HCT116 (cell line): ENCODE results near the gene CIZ1. TPM values are rescaled to one million over a fixed set of nuclear protein-coding genes. Genes with fewer than 3 reads are reported as not detected.

Experiments
- ATAC-seq: fragments of 200-7000 bp; cut with Tn5 transposase; 2 replicates; pipeline ENCODE4 v1.9.1; 2020; ENCODE audit warnings: mild to moderate bottlenecking, moderate library complexity
- BruUV-seq: library from RNA; stranded (reverse); fragments of 400-500 nt; replicated peaks from 2 replicates; lab custom pipeline; 2021; lab: Mats Ljungman, UMichigan
- CTCF ChIA-PET: fragments of 300-600 bp; sonication (Branson Sonifier 250); formaldehyde crosslinking; loops from one replicate; lab custom pipeline; 2021; ENCODE audit warnings: antibody characterized with exemption; lab: Charles Lee
- POLR2A ChIA-PET: fragments of 300-600, 350-600 bp; sonication (Branson Sonifier 250); formaldehyde crosslinking; loops from one replicate; lab custom pipeline; 2021; ENCODE audit warnings: antibody characterized with exemption; lab: Charles Lee
- RAD21 ChIA-PET, 2 experiments: fragments of 300-600 bp; sonication (Branson Sonifier 250); formaldehyde crosslinking; loops; one replicate each; lab custom pipeline; 2023; ENCODE audit warnings: low total read pairs in 2 of 2; ENCODE audit not compliant: uncharacterized antibody in 2 of 2, unreplicated experiment in 2 of 2, low non-redundant PET in 1 of 2; lab: Charles Lee
- DNase-seq: peaks from one replicate; pipeline ENCODE4 v3.0.0-alpha.2; 2010; ENCODE audit warnings: low read depth, low spot score
- H2AFZ ChIP-seq: fragments of 200-600 bp; shearing (Covaris generic), sonication (generic); 2 replicates; pipeline ENCODE4 v1.6.1; 2017; ENCODE audit warnings: low read depth, mixed run types, mixed read lengths, antibody characterized with exemption, low read length; ENCODE audit not compliant: poor library complexity, severe bottlenecking
- H3K27ac ChIP-seq: 2 replicates; pipeline ENCODE4 v1.5.1; 2012; ENCODE audit warnings: low read depth, low read length
- H3K27me3 ChIP-seq: fragments of 200-600 bp; sonication (generic); 2 replicates; pipeline ENCODE4 v1.6.1; 2016; ENCODE audit warnings: mixed run types, low read length, mixed read lengths; ENCODE audit not compliant: insufficient read depth
- H3K36me3 ChIP-seq, 2 experiments: fragments of 200-500 bp in 1 of 2; fragments of 200-600 bp in 1 of 2; sonication (Bioruptor generic) in 1 of 2; sonication (generic) in 1 of 2; 2 replicates each; pipeline versions ENCODE4 v1.5.1 to v1.6.1; 2014 to 2016; ENCODE audit warnings: low read length in 2 of 2, inconsistent platforms in 1 of 2, mixed read lengths in 1 of 2, mixed run types in 1 of 2; ENCODE audit not compliant: insufficient read depth in 2 of 2, control insufficient read depth in 1 of 2
- H3K4me1 ChIP-seq, 2 experiments: fragments of 200-600 bp in 1 of 2; sonication (generic) in 1 of 2; 2 replicates each; pipeline versions ENCODE4 v1.5.1 to v1.6.1; 2012 to 2017; ENCODE audit warnings: low read length in 2 of 2, inconsistent platforms in 1 of 2, mild to moderate bottlenecking in 1 of 2, mixed read lengths in 1 of 2, mixed run types in 1 of 2, moderate library complexity in 1 of 2; ENCODE audit not compliant: insufficient read depth in 2 of 2, control insufficient read depth in 1 of 2
- H3K4me2 ChIP-seq: fragments of 200-600 bp; sonication (generic); 2 replicates; pipeline ENCODE4 v1.6.1; 2017; ENCODE audit warnings: mixed run types, low read length, mixed read lengths
- H3K4me3 ChIP-seq, 2 experiments: fragments of 200-600 bp in 1 of 2; sonication (generic) in 1 of 2; replicated peaks in 1 of 2; 2 replicates each; pipeline ENCODE4 v1.5.1; 2011 to 2016; ENCODE audit warnings: low read length in 2 of 2, control low read depth in 1 of 2, low read depth in 1 of 2, mild to moderate bottlenecking in 1 of 2, mixed read lengths in 1 of 2, mixed run types in 1 of 2
- H3K79me2 ChIP-seq: fragments of 200-600 bp; sonication (generic); 2 replicates; pipeline ENCODE4 v1.6.1; 2017; ENCODE audit warnings: mild to moderate bottlenecking, mixed run types, low read length, moderate library complexity, mixed read lengths; ENCODE audit not compliant: insufficient read depth
- H3K9ac ChIP-seq: fragments of 200-600 bp; sonication (generic); 2 replicates; pipeline ENCODE4 v1.6.1; 2016; ENCODE audit warnings: low read length, mixed read lengths
- H3K9me2 ChIP-seq: fragments of 200-600 bp; sonication (generic), shearing (Covaris generic); 2 replicates; pipeline ENCODE4 v1.6.1; 2017; ENCODE audit warnings: mixed run types, mild to moderate bottlenecking, moderate library complexity; ENCODE audit not compliant: insufficient read depth
- H3K9me3 ChIP-seq, 2 experiments: fragments of 200-500 bp in 1 of 2; fragments of 200-600 bp in 1 of 2; sonication (Bioruptor generic) in 1 of 2; sonication (generic) in 1 of 2; 2 replicates each; pipeline ENCODE4 v1.6.1; 2014 to 2017; ENCODE audit warnings: low read length in 2 of 2, mixed read lengths in 2 of 2, inconsistent platforms in 1 of 2, low read depth in 1 of 2, mild to moderate bottlenecking in 1 of 2, mixed run types in 1 of 2, moderate library complexity in 1 of 2; ENCODE audit not compliant: control insufficient read depth in 1 of 2, insufficient read depth in 1 of 2
- H4K20me1 ChIP-seq: fragments of 200-600 bp; sonication (generic), shearing (Covaris generic); 2 replicates; pipeline ENCODE4 v1.6.1; 2017; ENCODE audit warnings: mixed run types, mild to moderate bottlenecking, moderate library complexity; ENCODE audit not compliant: insufficient read depth
- CEBPB ChIP-seq: IDR thresholded peaks from 2 replicates; pipeline ENCODE4 v1.6.1; 2012; ENCODE audit warnings: low read depth
- CTCF ChIP-seq, 3 experiments: fragments of 200-600 bp in 1 of 3; sonication (generic) in 1 of 3; IDR thresholded peaks in 2 of 3; conservative IDR thresholded peaks in 1 of 3; 2 replicates each; pipeline ENCODE4 v1.5.1; 2012 to 2017; ENCODE audit warnings: low read depth in 2 of 3, low read length in 2 of 3, antibody characterized with exemption in 1 of 3, borderline replicate concordance in 1 of 3, control low read depth in 1 of 3, mild to moderate bottlenecking in 1 of 3, mixed read lengths in 1 of 3, mixed run types in 1 of 3, moderate library complexity in 1 of 3; ENCODE audit not compliant: insufficient read depth in 1 of 3
- EGR1 ChIP-seq: IDR thresholded peaks from 2 replicates; pipeline ENCODE4 v1.6.1; 2012; ENCODE audit warnings: low read depth
- ELF1 ChIP-seq: IDR thresholded peaks from 2 replicates; pipeline ENCODE4 v1.6.1; 2012; ENCODE audit warnings: low read depth, borderline replicate concordance
- EZH2 ChIP-seq: fragments of 200-600 bp; sonication (generic); IDR thresholded peaks from 2 replicates; pipeline ENCODE4 v1.6.1; 2017; ENCODE audit warnings: antibody characterized with exemption, mixed run types
- EZH2phosphoT487 ChIP-seq: fragments of 200-600 bp; IDR thresholded peaks from 2 replicates; pipeline ENCODE4 v1.6.1; 2018; ENCODE audit warnings: antibody characterized with exemption, borderline replicate concordance
- FOSL1 ChIP-seq: IDR thresholded peaks from 2 replicates; pipeline ENCODE4 v1.6.1; 2012; ENCODE audit warnings: low read depth
- JUND ChIP-seq: IDR thresholded peaks from 2 replicates; pipeline ENCODE4 v1.6.1; 2012
- POLR2A ChIP-seq: IDR thresholded peaks from 2 replicates; pipeline ENCODE4 v1.7.0; 2011; ENCODE audit warnings: borderline replicate concordance; ENCODE audit not compliant: insufficient read depth, insufficient read length; ENCODE audit errors: extremely low read depth
- POLR2AphosphoS5 ChIP-seq: IDR thresholded peaks from 2 replicates; pipeline ENCODE4 v1.6.1; 2011; ENCODE audit warnings: mild to moderate bottlenecking, low read depth, low read length, moderate library complexity
- REST ChIP-seq: IDR thresholded peaks from 2 replicates; pipeline ENCODE4 v1.6.1; 2012; ENCODE audit warnings: low read depth
- YY1 ChIP-seq: IDR thresholded peaks from 2 replicates; pipeline ENCODE4 v1.6.1; 2011; ENCODE audit warnings: low read length, low read depth, moderate library complexity, mild to moderate bottlenecking; ENCODE audit not compliant: insufficient replicate concordance; ENCODE audit errors: extremely low read depth
- ZBTB33 ChIP-seq: IDR thresholded peaks from 2 replicates; pipeline ENCODE4 v1.6.1; 2011; ENCODE audit warnings: mild to moderate bottlenecking, low read length, moderate library complexity; ENCODE audit not compliant: insufficient replicate concordance; ENCODE audit errors: extremely low read depth
- ZFX ChIP-seq: fragments of 450-650 bp; IDR thresholded peaks from 2 replicates; pipeline ENCODE4 v1.6.1; 2017
- intact Hi-C: fragments of 100-400 bp; cut with micrococcal nuclease; formaldehyde crosslinking; loops from 2 replicates; pipeline ENCODE4 v1.10.0; 2022
- total RNA-seq: library from RNA; stranded (reverse); gene quantifications from one replicate; pipeline ENCODE4 v1.2.1, GENCODE V29; 2021; ENCODE audit not compliant: unreplicated experiment

Gene CIZ1
- total RNA-seq, 1 experiment from 2014 or later = 144 TPM

GRCh38 chr9:128153060-128153946 lies 38.1 kb downstream of the CIZ1 start (continued):
- TF ChIP-seq YY1 (no peak), FOSL1 (no peak), POLR2AphosphoS5 (no peak), CEBPB (no peak), POLR2A (no peak)

- no TSS peak for BruUV-seq
- DNase-seq = no peak
- POLR2A ChIA-PET = interaction anchor here (2.1 kb wide), 1 partner anchor 7 kb away, joined by 7 read pairs; the partner anchor contains the start of gene BBLN
- no peak for TF ChIP-seq CTCF (IDR thresholded peaks at IDR 0.05 in 2 of 3, conservative IDR thresholded peaks at IDR 0.05 in 1 of 3; ENCODE audit: borderline replicate concordance in 1 of 3, insufficient read depth in 1 of 3, low read depth in 2 of 3, low read length in 2 of 3)
- TF ChIP-seq EZH2phosphoT487 = no peak
- TF ChIP-seq ZBTB33 = no peak
- TF ChIP-seq ELF1 = no peak
- no peak for TF ChIP-seq EZH2
- TF ChIP-seq ZFX = no peak
- TF ChIP-seq REST = no peak
- no peak for TF ChIP-seq EGR1
- no peak for TF ChIP-seq YY1
- TF ChIP-seq JUND = no peak
Measured at GRCh38 chr9:128152133-128153059, 39.0 kb downstream of the CIZ1 start.

More at GRCh38 chr9:128152133-128153059, 39.0 kb downstream of the CIZ1 start:
- H3K9ac ChIP-seq = no peak overlapping the region
- H3K36me3 ChIP-seq = no peaks in the 10 kb centered on the region
- no peak for ATAC-seq
- no peaks in the 10 kb centered on the region for H3K79me2 ChIP-seq
- ChIA-PET RAD21 (no interaction called here), CTCF (no interaction called here)
- H4K20me1 ChIP-seq = no peaks in the 10 kb centered on the region
- peaks cover 10 to 29% of the 10 kb centered on the region in 2 experiments for H3K4me1 ChIP-seq
- intact Hi-C loops = no loop called here
- no peaks in the 10 kb centered on the region for H3K27me3 ChIP-seq
- no peak overlapping the region for H2AFZ ChIP-seq
- H3K27ac ChIP-seq = no peak overlapping the region
- no peaks in the 10 kb centered on the region for H3K9me3 ChIP-seq
- H3K4me2 ChIP-seq = no peak overlapping the region
- no peak overlapping the region for H3K4me3 ChIP-seq
- H3K9me2 ChIP-seq = no peaks in the 10 kb centered on the region
